ENCODE results near the gene TBR1.

The TBR1 gene

DNA sequence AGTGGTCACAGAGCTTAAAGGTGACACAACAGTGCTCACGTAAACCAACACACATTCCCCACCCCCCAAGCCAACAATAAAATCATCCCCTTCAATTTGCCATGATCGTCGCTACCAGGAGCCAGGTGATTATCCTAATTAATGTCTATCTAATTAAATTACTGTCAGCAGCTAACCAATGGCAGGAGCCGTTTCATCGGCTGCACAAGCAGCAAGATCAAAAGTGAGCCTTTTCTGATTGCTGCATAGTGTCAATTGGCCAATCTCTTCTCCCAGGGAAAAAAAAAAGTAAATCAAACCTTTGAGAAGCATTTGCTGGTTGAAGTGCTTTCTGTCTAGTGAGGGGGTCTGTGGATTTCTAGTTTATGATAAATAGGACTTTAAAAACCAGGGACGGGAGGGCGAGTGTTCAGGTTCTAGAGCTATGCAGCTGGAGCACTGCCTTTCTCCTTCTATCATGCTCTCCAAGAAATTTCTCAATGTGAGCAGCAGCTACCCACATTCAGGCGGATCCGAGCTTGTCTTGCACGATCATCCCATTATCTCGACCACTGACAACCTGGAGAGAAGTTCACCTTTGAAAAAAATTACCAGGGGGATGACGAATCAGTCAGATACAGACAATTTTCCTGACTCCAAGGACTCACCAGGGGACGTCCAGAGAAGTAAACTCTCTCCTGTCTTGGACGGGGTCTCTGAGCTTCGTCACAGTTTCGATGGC is at the start of gene TBR1:
TSS of gene TBR1 (plus strand) at position 311 of the 721 bp plus-strand sequence. CDS start at position 425, 114 bp downstream.
- no peak for DNase-seq

DNA sequence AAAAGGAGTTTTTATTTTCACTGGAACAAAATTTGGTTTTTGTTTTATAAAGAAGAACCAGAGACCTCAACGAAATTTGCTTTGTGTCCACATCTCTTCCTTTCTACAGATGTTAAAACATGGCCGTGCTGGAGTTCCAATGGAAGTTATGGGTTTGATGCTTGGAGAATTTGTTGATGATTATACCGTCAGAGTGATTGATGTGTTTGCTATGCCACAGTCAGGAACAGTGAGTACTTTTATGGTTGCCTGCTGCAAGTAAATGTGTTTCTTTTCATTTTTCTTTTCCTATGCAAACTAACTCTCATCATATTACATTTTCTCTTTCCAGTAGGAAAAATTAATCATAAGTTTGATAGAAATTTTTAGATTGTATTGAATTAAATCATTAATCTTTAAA is 48.4 kb upstream of the TBR1 start:
- DNase-seq = no peak

DNA sequence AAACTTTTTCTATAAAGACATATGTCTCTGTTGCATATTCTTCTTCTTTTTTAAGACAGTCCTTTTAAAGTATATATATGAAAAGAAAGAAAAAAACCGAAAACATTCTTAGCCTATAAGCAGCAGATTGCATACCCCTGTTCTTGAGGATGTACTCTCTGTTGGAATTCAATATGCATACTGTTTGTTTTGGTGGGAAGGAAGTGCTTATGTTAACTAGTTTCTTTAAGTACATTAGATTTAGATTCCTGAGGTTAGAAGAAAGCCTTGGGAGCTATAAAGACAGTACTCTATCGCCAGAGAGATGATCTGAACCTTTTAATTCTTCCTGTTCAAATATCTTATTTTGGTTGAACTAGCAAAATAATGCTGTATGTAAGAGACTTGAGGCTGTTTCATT is 46.8 kb upstream of the TBR1 start:
- DNase-seq = no peak

DNA sequence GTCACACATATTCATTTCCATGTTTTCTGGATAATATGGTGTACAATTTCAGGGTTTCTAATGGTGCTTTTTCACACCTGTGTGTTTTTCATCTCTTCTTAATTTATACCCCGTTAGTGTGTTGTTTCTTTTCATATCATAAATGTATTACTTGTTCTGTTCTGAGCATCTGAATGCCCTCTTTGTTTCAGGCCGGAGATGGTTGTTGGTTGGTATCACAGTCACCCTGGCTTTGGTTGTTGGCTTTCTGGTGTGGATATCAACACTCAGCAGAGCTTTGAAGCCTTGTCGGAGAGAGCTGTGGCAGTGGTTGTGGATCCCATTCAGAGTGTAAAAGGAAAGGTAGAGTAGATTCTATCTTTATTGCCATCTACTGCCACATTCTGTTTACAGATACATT is 45.1 kb upstream of the TBR1 start:
- no peak for DNase-seq

DNA sequence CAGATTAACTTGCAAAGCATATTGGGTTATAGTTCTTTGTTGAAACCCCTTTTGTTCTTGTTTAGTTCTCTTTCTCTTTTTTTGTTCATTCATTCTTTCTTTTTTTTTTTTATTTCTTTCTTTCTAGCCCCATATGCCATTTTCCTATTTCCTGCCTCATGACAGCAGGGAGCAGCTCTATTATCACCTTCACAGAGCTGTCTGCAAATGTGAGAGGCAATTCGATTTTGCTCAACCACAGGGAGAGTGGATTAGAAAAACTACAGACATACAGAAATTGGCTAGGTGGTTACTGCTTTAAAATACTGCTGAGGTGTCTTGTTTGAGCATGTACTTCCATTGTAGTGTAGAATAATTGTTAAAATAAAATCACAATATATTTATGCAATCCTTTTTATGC is 44.2 kb upstream of the TBR1 start:
- no peak for DNase-seq

DNA sequence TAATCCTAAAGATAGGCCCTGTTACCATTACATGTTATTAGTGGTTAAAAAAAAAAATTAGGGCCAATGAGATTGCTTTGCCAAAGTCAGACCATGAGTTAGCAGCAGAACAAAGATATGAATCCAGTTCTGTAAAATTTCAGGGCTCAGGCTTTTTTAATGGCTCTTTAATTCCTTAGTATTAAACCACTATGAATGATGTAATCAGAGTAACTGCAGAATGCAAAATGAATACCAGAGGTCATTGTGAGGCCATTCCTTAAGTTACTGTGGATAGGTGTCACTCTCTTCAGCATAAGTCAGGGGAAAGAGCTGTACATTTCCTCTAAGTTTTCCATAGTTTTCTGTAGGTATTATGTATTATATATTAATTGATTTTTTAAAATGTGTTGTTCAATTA is 42.2 kb upstream of the TBR1 start:
- DNase-seq = no peak

DNA sequence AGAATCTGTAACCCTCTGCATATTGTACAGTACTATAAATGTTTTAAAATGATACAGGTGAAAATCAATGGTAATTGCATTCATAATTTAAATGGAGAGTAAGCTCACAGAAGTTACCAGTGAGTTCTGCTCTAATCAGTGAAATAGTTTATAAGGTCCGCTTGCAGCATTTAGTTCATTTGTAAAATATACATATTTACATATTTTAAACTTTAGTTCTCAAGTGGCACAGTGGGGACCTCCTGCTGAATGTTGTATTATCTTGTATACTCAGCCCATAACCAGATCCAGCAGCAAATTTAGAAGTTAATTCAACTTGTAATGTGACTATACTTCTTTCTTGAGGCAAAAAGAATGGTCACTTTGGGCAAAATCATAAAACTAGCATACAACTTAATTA is 41.7 kb upstream of the TBR1 start:
- DNase-seq = no peak

DNA sequence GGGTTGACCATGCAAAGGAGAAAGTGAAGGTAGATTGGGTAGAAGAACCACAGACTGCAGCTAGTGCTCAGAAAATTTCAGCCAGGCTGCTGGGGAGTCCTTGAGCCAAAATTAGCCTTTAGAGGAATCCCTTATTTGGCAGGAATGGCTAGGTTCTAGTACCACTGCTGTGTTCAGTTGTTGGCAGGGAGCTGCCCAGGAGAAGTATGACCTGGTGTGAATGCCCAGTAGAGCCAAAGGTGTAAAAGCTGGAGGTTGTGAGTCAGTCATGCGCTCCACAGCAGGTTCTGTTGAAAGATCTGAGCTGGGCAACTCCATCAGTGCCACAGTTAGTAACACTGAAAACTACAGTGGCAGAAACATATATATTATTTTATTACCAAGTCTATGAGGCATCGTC is 36.4 kb upstream of the TBR1 start:
- DNase-seq = no peak

DNA sequence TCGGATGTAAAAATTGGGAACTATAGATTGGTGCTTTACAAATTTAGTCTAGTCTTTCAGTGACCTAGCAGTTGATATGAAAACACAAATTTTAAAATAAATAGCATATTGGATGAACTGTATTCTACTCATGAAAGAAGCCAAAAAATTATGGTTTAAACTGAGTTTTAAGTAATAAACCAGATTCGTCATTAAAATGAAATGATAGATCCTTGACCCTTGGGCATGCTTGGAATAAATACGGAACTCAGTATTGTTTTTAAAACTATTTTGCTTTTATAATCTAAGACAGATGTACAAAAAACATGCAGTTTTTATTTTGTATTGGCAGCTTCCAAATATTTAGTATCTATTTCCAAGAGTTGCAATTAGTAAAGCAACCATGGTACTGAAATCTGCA is 34.6 kb upstream of the TBR1 start:
- no peak for DNase-seq

DNA sequence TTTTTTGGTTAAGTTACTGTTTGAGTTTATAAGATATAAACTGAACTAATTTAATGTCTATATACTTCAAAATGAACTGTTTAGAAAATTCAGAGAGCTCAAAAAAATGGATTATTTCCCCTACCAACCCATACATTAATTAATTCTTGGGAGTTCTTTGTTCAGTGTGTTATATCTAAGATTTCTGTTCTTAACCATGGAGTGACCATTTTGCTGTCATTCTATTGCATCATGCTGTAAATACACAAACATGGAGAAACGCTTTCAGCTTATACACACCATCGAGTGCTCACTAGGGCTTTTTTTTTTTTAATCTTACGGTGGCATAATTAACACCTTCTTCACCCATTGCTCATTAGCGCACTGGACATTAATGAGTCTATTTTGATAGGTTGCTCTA is 33.4 kb upstream of the TBR1 start:
- no peak for DNase-seq

DNA sequence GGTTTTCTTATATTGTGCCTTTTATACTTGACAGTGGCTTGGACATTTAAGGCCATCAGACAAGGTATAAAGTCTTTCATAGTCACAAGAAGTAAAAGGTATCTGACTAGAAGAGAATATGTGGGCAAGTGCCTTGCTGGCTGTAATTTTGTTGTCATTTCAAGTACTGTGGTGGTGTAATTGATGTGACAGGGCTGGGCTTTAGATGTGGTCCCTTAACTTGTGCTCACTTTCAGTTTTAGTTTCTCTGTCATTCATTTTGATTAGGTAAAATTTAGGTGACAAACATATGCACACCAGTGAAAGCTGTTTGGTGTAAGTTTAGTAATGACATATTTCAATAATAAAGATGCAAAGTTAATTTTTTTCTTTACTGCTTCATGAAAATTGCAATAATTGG is 31.2 kb upstream of the TBR1 start:
- no peak for DNase-seq

DNA sequence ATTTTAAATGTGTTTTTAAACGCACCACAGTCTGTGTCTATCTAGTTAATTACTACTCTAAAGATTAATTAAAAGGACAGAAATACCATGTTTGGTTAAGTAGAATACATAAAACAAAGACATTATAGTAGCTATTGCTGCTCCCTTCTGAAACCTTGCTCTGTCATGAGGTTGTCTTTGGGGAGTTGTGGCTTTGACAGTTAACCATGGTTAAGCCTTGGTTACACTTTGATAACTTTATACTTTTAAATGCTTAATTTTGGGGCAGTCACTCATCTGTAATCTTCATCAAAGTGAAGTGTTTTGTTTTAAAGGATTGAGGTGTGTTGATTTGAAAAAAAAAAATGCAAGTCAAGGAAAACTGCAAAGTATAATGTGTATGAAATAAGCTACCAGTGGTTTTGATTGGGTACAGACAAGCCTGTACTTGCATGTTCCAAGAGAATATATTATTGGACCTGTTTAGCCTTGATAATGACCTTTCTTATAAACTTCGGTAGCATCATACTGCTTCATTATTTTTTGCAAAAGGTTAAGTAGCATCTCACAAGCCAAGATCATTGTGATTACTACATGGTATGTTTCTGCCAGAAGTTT is 29.8 kb upstream of the TBR1 start:
- no peak for DNase-seq

DNA sequence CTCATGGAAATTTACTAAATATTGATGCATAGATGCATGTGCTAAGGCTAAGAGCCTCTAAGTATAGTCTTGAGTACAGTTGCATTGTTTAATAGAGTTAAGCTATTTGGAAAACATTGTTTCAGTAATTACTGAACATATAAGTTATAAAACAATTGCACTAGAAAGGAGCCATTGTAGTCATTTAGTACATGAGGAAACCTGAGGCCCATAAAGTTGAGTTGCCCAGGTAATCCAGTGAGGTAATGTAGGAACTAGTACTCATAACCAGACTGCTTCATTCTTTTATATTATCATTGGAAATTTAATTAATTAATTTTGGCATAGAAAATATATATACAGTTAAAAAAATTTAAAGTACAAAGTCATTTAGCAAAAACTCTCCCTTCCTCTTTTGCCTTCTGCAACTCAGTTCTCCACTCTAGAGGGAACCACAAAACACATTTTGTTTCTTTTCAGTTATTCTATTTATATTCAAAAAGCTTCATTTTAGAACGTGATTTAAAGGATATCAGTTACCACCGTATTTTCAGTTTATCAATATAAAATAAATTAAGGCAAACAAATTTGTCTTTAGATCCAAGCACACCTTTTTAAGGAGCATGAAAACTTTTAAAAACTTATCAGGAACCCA is 27.8 kb upstream of the TBR1 start:
- no peak for DNase-seq

DNA sequence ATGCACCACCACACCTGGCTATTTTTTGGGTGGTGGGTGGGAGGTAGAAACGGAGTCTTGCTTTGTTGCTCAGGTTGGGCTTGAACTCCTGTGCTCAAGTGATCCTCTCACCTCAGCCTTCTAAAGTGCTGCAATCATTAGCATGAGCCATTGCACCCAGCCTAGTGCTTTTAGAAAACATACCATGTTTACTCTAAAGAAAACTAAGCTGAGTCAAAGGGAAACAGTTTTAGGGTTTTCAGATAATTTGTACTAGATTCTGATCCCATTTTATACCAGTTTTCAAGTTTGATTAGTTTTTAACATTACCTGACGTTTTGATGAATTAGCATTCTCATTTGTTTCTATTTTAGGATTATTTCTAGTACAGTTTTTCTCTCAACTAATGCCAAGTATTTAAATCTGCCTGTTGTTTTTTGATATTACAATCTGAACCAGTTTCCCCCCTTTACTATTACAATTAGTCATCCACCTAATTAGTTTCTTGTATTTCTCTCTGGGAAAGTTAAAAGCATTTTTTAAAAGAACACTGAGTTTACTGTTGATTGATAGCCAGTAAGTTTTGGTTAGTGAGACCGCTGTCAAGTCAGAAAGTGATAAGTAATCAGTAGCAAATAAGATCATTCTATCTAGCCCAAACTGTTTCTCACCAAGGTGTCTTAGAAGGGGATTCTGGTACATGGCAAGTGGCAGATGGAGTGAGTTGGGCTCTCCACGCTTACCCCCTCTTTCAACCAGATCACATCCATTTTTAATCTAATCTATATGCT is 24.2 kb upstream of the TBR1 start:
- no peak for DNase-seq

DNA sequence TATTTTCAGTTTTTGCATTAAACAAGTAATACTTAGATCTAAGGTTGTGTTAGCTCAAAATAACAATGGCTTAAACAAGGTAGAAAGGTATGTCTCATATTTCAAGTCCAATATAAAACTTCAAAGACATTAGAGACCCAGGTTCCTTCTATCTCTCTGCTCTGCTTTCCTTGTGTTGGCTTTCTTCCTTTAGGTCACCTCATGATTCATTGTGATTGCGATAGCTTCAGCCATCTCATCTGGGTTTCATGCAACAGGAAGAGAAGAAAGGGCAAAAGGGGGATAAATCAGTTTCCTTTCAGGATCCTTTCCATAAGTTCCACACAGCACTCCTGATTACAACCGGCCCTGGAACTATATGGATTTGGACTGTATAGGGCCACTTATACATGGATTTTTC is 16.0 kb upstream of the TBR1 start:
- no peak for DNase-seq

DNA sequence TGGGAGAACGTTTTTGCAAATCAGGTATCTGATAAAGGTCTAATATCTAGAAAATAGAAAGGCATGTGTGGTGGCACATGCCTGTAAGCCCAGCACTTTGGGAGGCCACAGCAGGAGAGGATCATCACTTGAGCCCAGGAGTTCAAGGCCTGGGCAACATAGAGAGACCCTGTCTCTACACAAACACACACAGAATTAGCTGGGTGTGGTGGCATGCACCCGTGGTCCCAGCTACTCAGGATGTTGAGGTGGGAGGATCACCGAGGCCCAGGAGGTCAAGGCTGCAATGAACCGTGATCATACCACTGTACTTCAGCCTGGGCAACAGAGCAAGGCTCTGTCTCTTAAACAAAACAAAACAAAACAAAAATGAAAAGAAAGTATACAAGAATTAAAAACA is 13.8 kb upstream of the TBR1 start:
- no peak for DNase-seq

DNA sequence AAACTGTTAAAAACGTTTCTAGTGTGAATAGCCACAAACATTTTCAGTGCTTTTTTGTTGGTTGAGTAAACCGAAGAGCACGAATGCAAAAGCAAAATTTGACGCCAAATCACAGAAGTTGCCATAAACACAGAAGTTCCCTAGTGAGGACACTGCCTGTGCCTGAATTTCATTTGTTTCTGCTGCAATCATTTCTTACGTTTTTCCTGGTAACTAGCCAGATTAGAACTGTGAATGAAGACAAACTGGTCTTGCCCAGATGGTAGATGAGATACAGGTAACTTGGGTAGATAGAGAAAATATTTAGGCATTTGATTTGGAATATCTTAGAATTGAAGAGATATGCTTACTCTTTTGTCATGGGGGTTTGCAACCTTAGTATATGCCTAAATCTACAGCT is 9.8 kb upstream of the TBR1 start:
- DNase-seq = no peak

DNA sequence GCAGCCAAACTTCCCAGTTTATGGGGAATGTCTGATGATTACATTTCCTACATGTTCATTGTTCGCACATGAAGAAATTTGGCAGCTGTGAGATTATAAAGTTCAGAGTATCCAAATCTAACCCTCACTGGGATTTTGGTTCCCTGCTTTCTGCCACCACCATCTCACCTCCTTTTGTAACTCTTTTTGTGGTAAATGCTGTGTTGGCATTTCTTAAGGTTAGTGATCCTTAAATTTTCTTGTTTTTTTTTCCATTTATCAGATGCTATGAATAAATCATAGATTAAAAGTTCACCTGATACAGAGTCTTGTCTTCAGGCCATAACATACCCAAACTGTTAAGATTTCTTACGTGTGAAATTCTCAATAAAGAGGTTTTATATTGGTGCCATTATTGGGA is 8.5 kb upstream of the TBR1 start:
- DNase-seq = no peak

DNA sequence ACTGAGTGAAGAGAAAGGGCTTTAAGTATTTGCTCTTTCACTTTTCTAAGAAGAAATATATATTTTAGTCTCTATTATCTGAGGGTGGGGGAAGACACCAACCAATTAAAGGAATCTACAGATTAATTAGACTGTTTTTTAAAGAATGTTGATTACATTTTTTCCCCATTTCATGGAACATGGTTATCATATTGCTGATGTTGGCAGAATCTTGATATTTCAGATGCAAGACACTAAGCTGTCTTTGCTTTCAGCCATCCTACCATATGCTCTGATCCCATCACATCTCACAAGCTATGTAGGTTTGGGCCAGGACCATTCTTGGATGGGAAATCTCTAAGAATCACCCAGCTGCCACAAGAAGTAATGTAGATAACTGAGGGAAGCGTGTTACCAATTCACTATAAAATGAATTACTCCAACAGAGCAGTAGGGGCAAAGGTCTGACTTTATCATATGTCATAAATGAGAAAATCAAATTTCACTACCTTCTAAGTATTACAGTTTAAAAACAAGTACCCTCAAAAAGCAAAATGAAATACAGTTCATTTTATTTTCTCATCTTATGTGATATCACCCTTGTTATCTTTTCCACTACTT is 6.7 kb upstream of the TBR1 start:
- no peak for DNase-seq

DNA sequence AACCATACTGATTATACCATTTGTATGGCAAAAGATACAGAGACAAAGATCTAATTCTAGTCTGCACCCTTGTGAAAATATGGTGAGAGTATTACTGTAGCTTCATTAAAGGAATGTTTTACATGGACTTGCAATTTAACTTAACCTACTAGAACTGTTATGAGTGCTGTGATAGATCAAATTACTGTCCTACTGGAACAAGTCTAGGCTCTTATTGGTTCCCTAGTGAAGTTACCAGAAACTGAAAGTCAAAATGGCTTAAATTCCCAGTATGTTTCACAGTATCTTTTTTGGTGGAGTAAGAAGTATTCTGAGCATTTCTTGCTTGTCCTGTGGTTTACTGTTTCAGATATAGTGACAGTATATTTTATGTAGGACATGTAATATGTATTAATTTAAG is 3.8 kb upstream of the TBR1 start:
- no peak for DNase-seq

DNA sequence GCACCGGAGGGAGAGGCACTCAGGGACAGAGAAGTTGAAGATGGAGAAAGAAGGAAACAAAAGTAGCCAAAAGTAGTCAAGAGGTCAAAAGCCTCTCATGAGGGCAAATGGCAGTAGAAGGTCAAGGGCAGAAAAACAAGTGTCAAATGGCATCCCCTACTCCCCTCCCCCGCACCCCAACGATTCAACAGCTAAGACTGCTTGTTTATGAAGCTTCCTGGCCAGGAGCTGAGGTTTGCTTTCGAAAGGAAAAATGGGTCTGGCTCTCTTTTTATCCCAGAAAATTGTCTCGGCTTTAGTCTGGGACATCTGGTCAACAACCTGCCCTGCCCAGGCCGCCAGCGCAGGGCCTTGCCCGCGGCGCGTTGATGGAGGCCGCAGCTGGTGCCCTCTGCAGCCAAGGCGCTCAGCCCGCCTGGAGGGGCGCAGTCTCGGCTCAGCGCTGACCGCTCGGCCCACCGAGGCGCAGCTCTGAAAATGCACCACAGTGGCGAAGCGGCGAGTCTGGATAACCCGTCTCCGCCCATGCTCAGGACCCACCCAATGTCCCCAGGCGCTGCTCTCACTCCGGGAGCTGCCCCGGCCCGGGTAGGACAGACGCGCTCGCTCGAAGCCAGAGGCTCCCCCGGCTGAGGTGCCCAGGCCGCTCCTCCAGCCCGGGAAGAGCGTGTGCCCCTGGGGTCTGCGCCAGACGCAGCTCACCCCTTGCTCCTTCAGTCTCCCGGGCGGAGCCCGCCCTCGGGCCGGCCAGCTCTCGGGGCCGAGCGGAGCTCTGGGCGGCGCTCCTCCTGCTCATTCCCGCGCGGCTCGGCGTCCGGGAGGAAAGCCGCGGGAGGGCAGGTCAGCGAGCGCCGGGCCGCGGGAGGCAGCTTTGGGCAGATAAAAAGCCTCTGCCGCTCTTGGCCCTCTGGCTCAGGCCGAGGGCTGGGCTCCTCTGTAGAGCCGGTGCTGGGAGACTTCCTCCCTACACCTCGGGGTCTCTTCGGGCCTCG is 1.8 kb upstream of the TBR1 start:
- peak; percentile 44 for DNase-seq

All from NCI-H526 treated with DMSO at 0.1 percent for 48 hours (cell line).